ENCODE data around the gene OR10T2. TPM values are rescaled to one million over a fixed set of nuclear protein-coding genes. Genes with fewer than 3 reads are reported as not detected.
"Not testable (repeated sequence)": the region's sequence is repeated elsewhere in the genome, so short reads cannot be mapped to it uniquely, and the experiment has no call there.

Gene OR10T2
- total RNA-seq, 2 donors from 2014 or later, result not detected

GRCh38 chr1:158390331-158390730, 8.9 kb downstream of the OR10T2 start:
- Mint-ChIP-seq H3K4me3 (no peak overlapping the region), H3K36me3 (ENCODE audit: low read depth) (no peaks in the 10 kb centered on the region), H3K27me3 (peaks cover 18% of the 10 kb centered on the region), H3K27ac (no peak overlapping the region), H3K4me1 (no peaks in the 10 kb centered on the region)
- ATAC-seq (no peak), DNase-seq (no peak)
- no peaks in the 10 kb centered on the region for H3K9me3 ChIP-seq (ENCODE audit: control insufficient read depth, low read length, poor library complexity, severe bottlenecking)

DNA sequence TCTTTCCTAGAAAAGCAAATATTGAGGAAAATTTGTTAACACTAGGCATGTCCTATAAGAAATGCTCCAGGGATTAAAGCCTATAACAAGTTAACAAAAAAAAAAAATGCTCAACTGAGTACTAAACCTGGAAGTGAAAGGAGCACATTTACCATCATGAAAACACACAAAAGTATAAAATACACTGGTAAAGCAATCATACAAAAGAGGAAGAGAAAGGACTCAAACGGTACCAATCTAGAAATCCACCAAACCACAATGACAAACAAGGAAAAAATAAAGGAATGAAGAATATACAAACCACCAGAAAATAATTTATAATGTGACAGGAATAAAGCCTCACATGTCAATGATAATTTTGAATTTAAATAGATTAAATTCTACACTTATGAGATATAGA, 24.4 kb downstream of the OR10T2 start:
- peaks cover 28% of the 10 kb centered on the region for H3K27me3 Mint-ChIP-seq
- H3K9me3 ChIP-seq (ENCODE audit: control insufficient read depth, low read length, poor library complexity, severe bottlenecking), result peaks cover 3% of the 10 kb centered on the region
- peaks cover 3% of the 10 kb centered on the region for H3K36me3 Mint-ChIP-seq (ENCODE audit: low read depth)
- no peak overlapping the region for H3K27ac Mint-ChIP-seq
- DNase-seq (no peak), ATAC-seq (no peak)
- H3K4me3 Mint-ChIP-seq, result no peak overlapping the region
- no peaks in the 10 kb centered on the region for H3K4me1 Mint-ChIP-seq

DNA sequence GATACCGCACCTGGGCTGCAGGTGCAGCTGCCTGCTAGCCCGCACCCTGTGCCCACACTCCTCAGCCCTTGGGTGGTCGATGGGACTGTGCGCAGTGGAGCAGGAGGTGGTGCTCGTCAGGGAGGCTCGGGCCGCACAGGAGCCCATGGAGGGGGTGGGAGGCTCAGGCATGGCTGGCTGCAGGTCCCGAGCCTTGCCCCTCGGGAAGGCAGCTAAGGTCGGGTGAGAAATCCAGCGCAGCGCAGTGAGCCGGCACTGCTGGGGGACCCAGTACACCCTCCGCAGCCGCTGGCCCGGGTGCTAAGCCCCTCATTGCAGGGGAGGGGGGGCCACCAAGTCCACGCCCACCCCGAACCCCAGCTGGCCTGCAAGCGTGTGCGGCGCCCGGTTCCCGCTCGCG, 25.2 kb downstream of the OR10T2 start:
- H3K27me3 Mint-ChIP-seq, result peaks cover 32% of the 10 kb centered on the region
- not testable (repeated sequence) for ATAC-seq; H3K27ac Mint-ChIP-seq; DNase-seq; H3K9me3 ChIP-seq (ENCODE audit: control insufficient read depth, low read length, poor library complexity, severe bottlenecking); H3K4me3 Mint-ChIP-seq; H3K4me1 Mint-ChIP-seq; H3K36me3 Mint-ChIP-seq (ENCODE audit: low read depth)

GRCh38 chr1:158371188-158371953, 27.9 kb downstream of the OR10T2 start:
- H3K4me1 Mint-ChIP-seq, result no peaks in the 10 kb centered on the region
- no peak overlapping the region for H3K27ac Mint-ChIP-seq
- peaks cover 3% of the 10 kb centered on the region for H3K9me3 ChIP-seq (ENCODE audit: control insufficient read depth, low read length, poor library complexity, severe bottlenecking)
- no peak for ATAC-seq
- no peak overlapping the region for H3K4me3 Mint-ChIP-seq
- no peaks in the 10 kb centered on the region for H3K36me3 Mint-ChIP-seq (ENCODE audit: low read depth)
- peaks cover 27% of the 10 kb centered on the region for H3K27me3 Mint-ChIP-seq
- no peak for DNase-seq

DNA sequence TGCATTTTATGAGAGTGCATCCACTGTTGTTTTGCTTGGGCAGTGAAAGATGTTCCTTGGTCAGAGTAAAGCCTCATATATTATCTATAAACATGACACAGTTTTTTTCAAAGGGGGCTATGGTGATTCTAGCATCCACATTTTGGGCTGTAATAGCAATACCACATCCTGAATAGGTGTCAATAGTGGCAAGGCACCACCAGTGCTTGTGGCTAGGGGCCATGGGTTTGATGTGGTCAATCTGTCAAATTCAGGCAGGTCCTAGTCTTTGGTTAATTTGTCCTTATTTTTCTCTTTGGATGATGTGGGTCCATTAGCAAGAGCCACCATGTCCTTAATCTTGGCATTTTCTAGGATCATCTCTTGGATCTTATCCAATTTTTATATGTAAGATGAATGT, 32.5 kb downstream of the OR10T2 start:
- Mint-ChIP-seq H3K4me3 (no peak overlapping the region), H3K27ac (no peak overlapping the region), H3K27me3 (peaks cover 36% of the 10 kb centered on the region), H3K36me3 (ENCODE audit: low read depth) (peaks cover 2% of the 10 kb centered on the region), H3K4me1 (no peaks in the 10 kb centered on the region)
- DNase-seq (no peak), ATAC-seq (no peak)
- H3K9me3 ChIP-seq (ENCODE audit: control insufficient read depth, low read length, poor library complexity, severe bottlenecking), result no peaks in the 10 kb centered on the region

- H3K27me3 Mint-ChIP-seq, result peaks cover 39% of the 10 kb centered on the region
Measured at GRCh38 chr1:158362941-158363340, 36.3 kb downstream of the OR10T2 start.

GRCh38 chr1:158362482-158362881, 36.8 kb downstream of the OR10T2 start:
- H3K9me3 ChIP-seq (ENCODE audit: control insufficient read depth, low read length, poor library complexity, severe bottlenecking), result no peaks in the 10 kb centered on the region
- Mint-ChIP-seq H3K36me3 (ENCODE audit: low read depth) (peaks cover 2% of the 10 kb centered on the region), H3K4me1 (peaks cover 2% of the 10 kb centered on the region), H3K27me3 (peaks cover 37% of the 10 kb centered on the region), H3K27ac (no peak overlapping the region), H3K4me3 (no peak overlapping the region)
- DNase-seq (no peak), ATAC-seq (no peak)

More at GRCh38 chr1:158362941-158363340, 36.3 kb downstream of the OR10T2 start:
- no peak overlapping the region for H3K27ac Mint-ChIP-seq
- no peaks in the 10 kb centered on the region for H3K9me3 ChIP-seq (ENCODE audit: control insufficient read depth, low read length, poor library complexity, severe bottlenecking)
- H3K36me3 Mint-ChIP-seq (ENCODE audit: low read depth), result peaks cover 2% of the 10 kb centered on the region
- no peak overlapping the region for H3K4me3 Mint-ChIP-seq
- no peak for ATAC-seq
- DNase-seq, result no peak
- H3K4me1 Mint-ChIP-seq, result peaks cover 2% of the 10 kb centered on the region

- no peak for DNase-seq
- no peaks in the 10 kb centered on the region for H3K9me3 ChIP-seq (ENCODE audit: control insufficient read depth, low read length, poor library complexity, severe bottlenecking)
- H3K4me1 Mint-ChIP-seq, result peaks cover 10% of the 10 kb centered on the region
- H3K4me3 Mint-ChIP-seq, result no peak overlapping the region
- H3K27me3 Mint-ChIP-seq, result peaks cover 61% of the 10 kb centered on the region
- no peaks in the 10 kb centered on the region for H3K36me3 Mint-ChIP-seq (ENCODE audit: low read depth)
- H3K27ac Mint-ChIP-seq, result no peak overlapping the region
- no peak for ATAC-seq
Measured at GRCh38 chr1:158357441-158357840, 41.8 kb downstream of the OR10T2 start.

GRCh38 chr1:158356616-158357015, 42.6 kb downstream of the OR10T2 start:
- DNase-seq, result no peak
- H3K9me3 ChIP-seq (ENCODE audit: control insufficient read depth, low read length, poor library complexity, severe bottlenecking), result no peaks in the 10 kb centered on the region
- no peak for ATAC-seq
- Mint-ChIP-seq H3K36me3 (ENCODE audit: low read depth) (no peaks in the 10 kb centered on the region), H3K4me1 (peaks cover 10% of the 10 kb centered on the region), H3K27me3 (peaks cover 61% of the 10 kb centered on the region), H3K27ac (no peak overlapping the region), H3K4me3 (no peak overlapping the region)

- no peaks in the 10 kb centered on the region for H3K9me3 ChIP-seq (ENCODE audit: control insufficient read depth, low read length, poor library complexity, severe bottlenecking)
- Mint-ChIP-seq H3K36me3 (ENCODE audit: low read depth) (no peaks in the 10 kb centered on the region), H3K27me3 (peaks cover 61% of the 10 kb centered on the region), H3K4me3 (no peak overlapping the region), H3K27ac (no peak overlapping the region), H3K4me1 (peaks cover 10% of the 10 kb centered on the region)
- ATAC-seq, result no peak
- DNase-seq, result no peak
Measured at GRCh38 chr1:158355773-158356285, 43.4 kb downstream of the OR10T2 start.

- Mint-ChIP-seq H3K36me3 (ENCODE audit: low read depth) (no peaks in the 10 kb centered on the region), H3K27ac (no peak overlapping the region), H3K27me3 (peaks cover 55% of the 10 kb centered on the region), H3K4me3 (no peak overlapping the region), H3K4me1 (peaks cover 8% of the 10 kb centered on the region)
- H3K9me3 ChIP-seq (ENCODE audit: control insufficient read depth, low read length, poor library complexity, severe bottlenecking), result no peaks in the 10 kb centered on the region
- ATAC-seq, result no peak
- DNase-seq, result no peak
Measured at GRCh38 chr1:158354255-158354654, 45.0 kb downstream of the OR10T2 start.

GRCh38 chr1:158353303-158354075, 45.8 kb downstream of the OR10T2 start, which contains the start of gene CD1E:
Gene CD1E, plus strand, starts transcription at chr1:158353894. Its CDS starts 95 bp downstream, at chr1:158353989.
- H3K4me1 Mint-ChIP-seq, result peaks cover 8% of the 10 kb centered on the region
- no peaks in the 10 kb centered on the region for H3K36me3 Mint-ChIP-seq (ENCODE audit: low read depth)
- no peak within 1 kb of the TSS for H3K27ac Mint-ChIP-seq
- no peaks in the 10 kb centered on the region for H3K9me3 ChIP-seq (ENCODE audit: control insufficient read depth, low read length, poor library complexity, severe bottlenecking)
- H3K4me3 Mint-ChIP-seq, result no peak within 1 kb of the TSS
- DNase-seq, result no peak
- no peak for ATAC-seq
- peaks cover 48% of the 10 kb centered on the region for H3K27me3 Mint-ChIP-seq

DNA sequence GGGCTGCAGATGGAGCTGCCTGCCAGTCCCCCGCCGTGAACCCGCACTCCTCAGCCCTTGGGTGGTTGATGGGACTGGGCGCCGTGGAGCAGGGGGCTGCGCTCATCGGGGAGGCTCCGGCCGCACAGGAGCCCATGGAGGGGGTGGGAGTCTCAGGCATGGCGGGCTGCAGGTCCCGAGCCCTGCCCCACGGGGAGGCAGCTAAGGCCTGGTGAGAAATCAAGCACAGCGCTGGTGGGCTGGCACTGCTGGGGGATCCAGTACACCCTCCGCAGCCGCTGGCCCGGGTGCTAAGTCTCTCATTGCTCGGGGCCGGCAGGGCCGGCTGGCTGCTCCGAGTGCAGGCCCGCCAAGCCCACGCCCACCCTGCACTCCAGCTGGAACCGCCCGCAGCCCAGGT, 50.3 kb downstream of the OR10T2 start:
- not testable (repeated sequence) for ATAC-seq; H3K36me3 Mint-ChIP-seq (ENCODE audit: low read depth); H3K27ac Mint-ChIP-seq; H3K4me1 Mint-ChIP-seq; H3K9me3 ChIP-seq (ENCODE audit: control insufficient read depth, low read length, poor library complexity, severe bottlenecking); H3K4me3 Mint-ChIP-seq; DNase-seq
- H3K27me3 Mint-ChIP-seq, result peaks cover 17% of the 10 kb centered on the region
